GM23338 (cell line): Measurements from ENCODE around the gene IL1RAPL2. TPM values are rescaled to one million over a fixed set of nuclear protein-coding genes. Genes with fewer than 3 reads are reported as not detected.

Experiments used
- ATAC-seq: fragments of 200-7000 bp; cut with Tn5 transposase; 3 replicates; pipeline ENCODE4 v1.9.1; 2020
- DNase-seq: peaks from one replicate; pipeline ENCODE4 v3.0.0-alpha.2; 2015; ENCODE audit warnings: low spot score
- H2AFZ ChIP-seq: fragments of 200-600 bp; sonication (generic); 2 replicates; pipeline ENCODE4 v1.8.0; 2016; ENCODE audit warnings: antibody characterized with exemption, mild to moderate bottlenecking, moderate library complexity
- H3F3A ChIP-seq: fragments of 200-600 bp; sonication (generic); replicated peaks from 2 replicates; pipeline ENCODE4 v1.8.0; 2017; ENCODE audit warnings: antibody characterized with exemption, mixed run types, low read depth
- H3K27ac ChIP-seq: fragments of 200-600 bp; sonication (generic); 2 replicates; pipeline ENCODE4 v1.6.1; 2016; ENCODE audit warnings: low read depth
- H3K27me3 ChIP-seq: fragments of 200-600 bp; sonication (generic); 2 replicates; pipeline ENCODE4 v1.8.0; 2016; ENCODE audit warnings: mild to moderate bottlenecking, mixed run types, moderate library complexity; ENCODE audit not compliant: insufficient read depth
- H3K36me3 ChIP-seq: fragments of 200-600 bp; sonication (generic); 2 replicates; pipeline ENCODE4 v1.8.0; 2016; ENCODE audit warnings: mild to moderate bottlenecking; ENCODE audit not compliant: insufficient read depth
- H3K4me1 ChIP-seq: fragments of 200-600 bp; sonication (generic); 2 replicates; pipeline ENCODE4 v1.8.0; 2016; ENCODE audit warnings: mild to moderate bottlenecking, moderate library complexity; ENCODE audit not compliant: insufficient read depth
- H3K4me2 ChIP-seq: fragments of 200-600 bp; sonication (generic); 2 replicates; pipeline ENCODE4 v1.7.1; 2017; ENCODE audit warnings: mixed run types
- H3K4me3 ChIP-seq: fragments of 200-600 bp; sonication (generic); 2 replicates; pipeline ENCODE4 v1.6.1; 2016; ENCODE audit warnings: mixed run types
- H3K79me2 ChIP-seq: fragments of 200-600 bp; sonication (generic); replicated peaks from 2 replicates; pipeline ENCODE4 v1.8.0; 2017; ENCODE audit warnings: mild to moderate bottlenecking; ENCODE audit not compliant: insufficient read depth
- H3K9me2 ChIP-seq: fragments of 200-600 bp; sonication (generic); 2 replicates; pipeline ENCODE4 v1.8.0; 2017; ENCODE audit not compliant: insufficient read depth
- H4K20me1 ChIP-seq: fragments of 200-600 bp; sonication (generic); replicated peaks from 2 replicates; pipeline ENCODE4 v1.8.0; 2017; ENCODE audit warnings: mild to moderate bottlenecking; ENCODE audit not compliant: insufficient read depth
- H3K27ac Mint-ChIP-seq: 2 replicates; pipeline ENCODE4 v1.8.0; 2020; ENCODE audit warnings: inconsistent platforms, mild to moderate bottlenecking, moderate library complexity, mixed read lengths
- H3K27me3 Mint-ChIP-seq: 3 replicates; pipeline ENCODE4 v1.8.0; 2022; ENCODE audit warnings: low read depth, mild to moderate bottlenecking, moderate library complexity, mixed read lengths, inconsistent platforms; ENCODE audit not compliant: insufficient read depth, poor library complexity
- H3K36me3 Mint-ChIP-seq: 3 replicates; pipeline ENCODE4 v1.8.0; 2021; ENCODE audit warnings: low read depth, mild to moderate bottlenecking, inconsistent platforms, moderate library complexity, mixed read lengths
- H3K4me1 Mint-ChIP-seq: 3 replicates; pipeline ENCODE4 v1.8.0; 2020; ENCODE audit warnings: mild to moderate bottlenecking, inconsistent platforms, mixed read lengths
- H3K4me3 Mint-ChIP-seq: 3 replicates; pipeline ENCODE4 v1.8.0; 2021; ENCODE audit warnings: moderate library complexity, mild to moderate bottlenecking, inconsistent platforms, mixed read lengths
- H3K9me3 Mint-ChIP-seq: 3 replicates; pipeline ENCODE4 v1.8.0; 2020; ENCODE audit warnings: moderate library complexity, mild to moderate bottlenecking, inconsistent platforms, mixed read lengths
- CREB1 ChIP-seq: fragments of 250-450 bp; sonication (Bioruptor Pico); IDR thresholded peaks from 2 replicates; pipeline ENCODE4 v1.5.0; 2020; ENCODE audit warnings: low read depth, mild to moderate bottlenecking, moderate library complexity
- CTCF ChIP-seq, 2 experiments: fragments of 200-600 bp in 1 of 2; sonication (generic) in 1 of 2; conservative IDR thresholded peaks; 2 replicates each; pipeline versions ENCODE4 v1.5.1 to v1.6.1; 2016 to 2017; ENCODE audit warnings: antibody characterized with exemption in 2 of 2, low read depth in 2 of 2, mild to moderate bottlenecking in 2 of 2, moderate library complexity in 1 of 2
- ETS1 ChIP-seq: IDR thresholded peaks from 2 replicates; pipeline ENCODE4 v1.6.1; 2016; ENCODE audit warnings: antibody characterized with exemption
- EZH2 ChIP-seq: fragments of 200-600 bp; sonication (generic); IDR thresholded peaks from one replicate; pipeline ENCODE4 v1.8.0; 2017; ENCODE audit warnings: antibody characterized with exemption, mild to moderate bottlenecking, low read depth; ENCODE audit not compliant: unreplicated experiment
- POLR2AphosphoS5 ChIP-seq: IDR thresholded peaks from 2 replicates; pipeline ENCODE4 v1.6.1; 2016; ENCODE audit warnings: antibody characterized with exemption, low read depth
- REST ChIP-seq: IDR thresholded peaks from one replicate; pipeline ENCODE4 v1.6.1; 2018; ENCODE audit warnings: antibody characterized with exemption; ENCODE audit not compliant: unreplicated experiment
- STAT1 ChIP-seq: IDR thresholded peaks from one replicate; pipeline ENCODE4 v1.6.1; 2016; ENCODE audit warnings: antibody characterized with exemption; ENCODE audit not compliant: unreplicated experiment
- ZNF114 ChIP-seq: fragments of 250-450 bp; sonication (Bioruptor Pico); IDR thresholded peaks from 2 replicates; pipeline ENCODE4 v1.5.0; 2020; ENCODE audit warnings: mild to moderate bottlenecking, moderate library complexity
- ZNF331 ChIP-seq: fragments of 250-450 bp; sonication (Bioruptor Pico); IDR thresholded peaks from 2 replicates; pipeline ENCODE4 v1.5.0; 2020; ENCODE audit warnings: low read depth, mild to moderate bottlenecking, moderate library complexity
- polyA plus RNA-seq: library from polyadenylated mRNA; unstranded; fragments of >200 nt; fragmentation: Nextera tagmentation; extraction: Ambion mirVana; gene quantifications from 2 replicates; pipeline ENCODE4 v1.2.1, GENCODE V29; 2016
- total RNA-seq: library from RNA; depleted of rRNA; stranded (reverse); fragments of >200 nt; shearing (Covaris generic); gene quantifications from 2 replicates; pipeline ENCODE4 v1.2.3, GENCODE V29; 2014

Gene IL1RAPL2
- total and polyA plus RNA-seq, 2 experiments from 2014 or later = 0.80 to 0.94 TPM

GRCh38 chrX:104762641-104763040 is 196.6 kb downstream of the IL1RAPL2 start:
- no peaks in the 10 kb centered on the region for H3K9me2 ChIP-seq
- Mint-ChIP-seq H3K4me1 (no peaks in the 10 kb centered on the region), H3K36me3 (peaks cover 18% of the 10 kb centered on the region; the same call in 2 of the 3 replicates), H3K9me3 (peaks cover 33% of the 10 kb centered on the region), H3K27me3 (no peaks in the 10 kb centered on the region), H3K27ac (no peak overlapping the region), H3K4me3 (no peak overlapping the region)
- no peaks in the 10 kb centered on the region for H4K20me1 ChIP-seq
- no peak overlapping the region for H3K4me3 ChIP-seq
- no peaks in the 10 kb centered on the region for H3K36me3 ChIP-seq
- H2AFZ ChIP-seq = no peak overlapping the region
- no peak overlapping the region for H3K4me2 ChIP-seq
- no peak for ATAC-seq
- TF ChIP-seq ZNF114 (CRISPR knock-in tag) (no peak), EZH2 (no peak), REST (no peak), CTCF (conservative IDR thresholded peaks at IDR 0.05; ENCODE audit: low read depth in 2 of 2) (no peak), POLR2AphosphoS5 (no peak), CREB1 (CRISPR knock-in tag) (no peak), ZNF331 (CRISPR knock-in tag) (no peak), STAT1 (no peak)
- no peak overlapping the region for H3K27ac ChIP-seq
- H3K79me2 ChIP-seq = no peaks in the 10 kb centered on the region
- no peaks in the 10 kb centered on the region for H3K4me1 ChIP-seq
- no peaks in the 10 kb centered on the region for H3F3A ChIP-seq
- H3K27me3 ChIP-seq = no peaks in the 10 kb centered on the region
- DNase-seq = no peak

GRCh38 chrX:104789784-104790183 is 223.8 kb downstream of the IL1RAPL2 start:
- no peaks in the 10 kb centered on the region for H3K79me2 ChIP-seq
- H3K36me3 ChIP-seq = no peaks in the 10 kb centered on the region
- no peaks in the 10 kb centered on the region for H3K27me3 ChIP-seq
- no peak for DNase-seq
- no peak overlapping the region for H3K4me2 ChIP-seq
- H3K9me3 Mint-ChIP-seq = no peaks in the 10 kb centered on the region; the same call in 2 of the 3 replicates
- no peaks in the 10 kb centered on the region for H3K9me2 ChIP-seq
- no peaks in the 10 kb centered on the region for H3F3A ChIP-seq
- peaks cover 6% of the 10 kb centered on the region for H3K27me3 Mint-ChIP-seq
- H2AFZ ChIP-seq = no peak overlapping the region
- no peaks in the 10 kb centered on the region for H3K36me3 Mint-ChIP-seq
- TF ChIP-seq ETS1 (no peak), CTCF (conservative IDR thresholded peaks at IDR 0.05; ENCODE audit: low read depth in 2 of 2) (0 out of 4 replicates have a peak, but pooled peaks of 1 of the 2 experiments have one; percentile 13), ZNF331 (CRISPR knock-in tag) (no peak)
- H3K27ac Mint-ChIP-seq = no peak overlapping the region
- no peak overlapping the region for H3K27ac ChIP-seq
- H3K4me1 ChIP-seq = no peaks in the 10 kb centered on the region
- H3K4me3 Mint-ChIP-seq = no peak overlapping the region
- H3K4me1 Mint-ChIP-seq = no peaks in the 10 kb centered on the region; the same call in 2 of the 3 replicates
- H4K20me1 ChIP-seq = no peaks in the 10 kb centered on the region
- ATAC-seq = no peak
- H3K4me3 ChIP-seq = no peak overlapping the region
